Endodermal cell (in vitro differentiated cells): ENCODE data around the gene CLCN1. TPM values are rescaled to one million over a fixed set of nuclear protein-coding genes. Genes with fewer than 3 reads are reported as not detected.
A peak's percentile ranks its signal among the peaks of the same experiment; 100 is the strongest.

Experiments used
- DNase-seq: peaks from one replicate; pipeline ENCODE4 v3.0.0-alpha.2; 2017
- H3K27ac ChIP-seq: 2 replicates; pipeline ENCODE4 v1.5.1; 2013; ENCODE audit warnings: mild to moderate bottlenecking, low read depth, low read length, moderate library complexity
- H3K27me3 ChIP-seq: 2 replicates; pipeline ENCODE4 v1.6.1; 2013; ENCODE audit warnings: mild to moderate bottlenecking, low read length, moderate library complexity; ENCODE audit not compliant: insufficient read depth, control insufficient read depth, poor library complexity, severe bottlenecking
- H3K36me3 ChIP-seq: 2 replicates; pipeline ENCODE4 v1.7.0; 2013; ENCODE audit warnings: mild to moderate bottlenecking, low read length, moderate library complexity; ENCODE audit not compliant: control insufficient read depth, insufficient read depth
- H3K4me1 ChIP-seq: one replicate; pipeline ENCODE4 v1.7.0; 2013; ENCODE audit warnings: low read length; ENCODE audit not compliant: control insufficient read depth, insufficient read depth
- H3K4me3 ChIP-seq: 2 replicates; pipeline ENCODE4 v1.5.1; 2013; ENCODE audit warnings: mild to moderate bottlenecking, low read length, moderate library complexity
- H3K9ac ChIP-seq: 2 replicates; pipeline ENCODE4 v1.6.1; 2013; ENCODE audit warnings: mild to moderate bottlenecking, low read length, moderate library complexity; ENCODE audit not compliant: poor library complexity, severe bottlenecking; ENCODE audit errors: extremely low read depth
- H3K9me3 ChIP-seq: 2 replicates; pipeline ENCODE4 v1.6.1; 2013; ENCODE audit warnings: mild to moderate bottlenecking, low read length, moderate library complexity; ENCODE audit not compliant: control insufficient read depth
- H3K27ac Mint-ChIP-seq: 2 replicates; pipeline ENCODE4 v1.8.0; 2020; ENCODE audit warnings: mixed read lengths
- H3K27me3 Mint-ChIP-seq: 2 replicates; pipeline ENCODE4 v1.8.0; 2021; ENCODE audit warnings: mild to moderate bottlenecking, mixed read lengths; ENCODE audit not compliant: insufficient read depth
- H3K36me3 Mint-ChIP-seq: 2 replicates; pipeline ENCODE4 v1.8.0; 2020; ENCODE audit warnings: low read depth, mixed read lengths
- H3K4me1 Mint-ChIP-seq: 2 replicates; pipeline ENCODE4 v1.8.0; 2020; ENCODE audit warnings: mixed read lengths
- H3K4me3 Mint-ChIP-seq: 2 replicates; pipeline ENCODE4 v1.8.0; 2020; ENCODE audit warnings: mild to moderate bottlenecking, moderate library complexity, mixed read lengths
- H3K9me3 Mint-ChIP-seq: 2 replicates; pipeline ENCODE4 v1.8.0; 2020; ENCODE audit warnings: mild to moderate bottlenecking, mixed read lengths
- WGBS, 2 experiments: methylation state at CpG; one replicate each; pipeline versions ENCODE4 v1.1.5 to v1.1.7; 2013; ENCODE audit warnings: missing lambda C conversion rate in 2 of 2, mixed read lengths in 1 of 2; ENCODE audit not compliant: insufficient coverage in 1 of 2, insufficient read length in 1 of 2; 5-methylcytosine and 5-hydroxymethylcytosine counted together
- total RNA-seq, 2 donors: library from RNA; stranded (reverse); fragmentation: NEBNext Ultra II Directional in 1 of 2; extraction: Animal tissue kit (Norgen Biotek cat#: 25700) in 1 of 2; gene quantifications; 2 replicates in 1 of 2; 3 replicates in 1 of 2; pipeline ENCODE4 v1.2.1, GENCODE V29; 2021
- TF ChIP-seq, protein P1 (sequence below): fragments of 200-600 bp; sonication (generic); conservative IDR thresholded peaks from 2 replicates; pipeline ENCODE4 v1.5.0; 2021; ENCODE audit warnings: antibody characterized with exemption, mild to moderate bottlenecking

The CLCN1 gene
- total RNA-seq, 2 donors from 2014 or later, result 0.53 TPM; not detected in 1

DNA sequence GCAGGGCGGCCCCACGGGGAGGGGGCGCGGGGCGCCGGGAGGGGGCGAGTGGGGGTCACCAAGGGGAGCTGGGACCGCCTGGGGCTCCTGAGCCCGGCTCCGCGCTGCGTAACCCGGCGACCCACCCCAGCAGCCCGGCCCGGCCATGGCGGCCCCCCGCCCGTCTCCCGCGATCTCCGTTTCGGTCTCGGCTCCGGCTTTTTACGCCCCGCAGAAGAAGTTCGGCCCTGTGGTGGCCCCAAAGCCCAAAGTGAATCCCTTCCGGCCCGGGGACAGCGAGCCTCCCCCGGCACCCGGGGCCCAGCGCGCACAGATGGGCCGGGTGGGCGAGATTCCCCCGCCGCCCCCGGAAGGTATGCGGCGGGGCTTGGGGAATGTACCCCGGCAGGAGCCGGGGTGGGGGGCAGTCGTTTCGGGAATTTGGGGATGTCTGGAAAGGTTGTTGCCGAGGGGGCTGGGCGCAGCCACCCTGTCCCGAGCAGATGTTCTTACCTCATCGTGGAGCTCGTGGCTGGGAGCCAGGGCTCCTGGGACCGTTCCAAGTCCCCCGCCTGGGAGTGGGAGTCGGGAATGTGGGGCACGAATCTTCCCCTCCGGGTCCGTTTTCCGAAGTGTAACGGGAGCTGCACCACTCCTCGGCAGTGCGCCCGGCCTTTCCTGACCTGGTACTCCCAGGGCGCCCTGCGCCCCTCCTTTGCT lies 65.7 kb downstream of the CLCN1 start:
- Mint-ChIP-seq H3K9me3 (no peaks in the 10 kb centered on the region), H3K36me3 (peaks cover 4% of the 10 kb centered on the region), H3K27ac (no peak overlapping the region), H3K4me3 (no peak overlapping the region), H3K4me1 (peaks cover 20% of the 10 kb centered on the region), H3K27me3 (no peaks in the 10 kb centered on the region)
- Histone ChIP-seq H3K9me3 (no peaks in the 10 kb centered on the region), H3K27ac (peak overlapping the region; percentile 21), H3K4me1 (peaks cover 10% of the 10 kb centered on the region), H3K27me3 (no peaks in the 10 kb centered on the region), H3K4me3 (peak overlapping the region; percentile 94), H3K9ac (peak overlapping the region; percentile 88), H3K36me3 (peaks cover 39% of the 10 kb centered on the region)
- TF ChIP-seq, protein P1, sequence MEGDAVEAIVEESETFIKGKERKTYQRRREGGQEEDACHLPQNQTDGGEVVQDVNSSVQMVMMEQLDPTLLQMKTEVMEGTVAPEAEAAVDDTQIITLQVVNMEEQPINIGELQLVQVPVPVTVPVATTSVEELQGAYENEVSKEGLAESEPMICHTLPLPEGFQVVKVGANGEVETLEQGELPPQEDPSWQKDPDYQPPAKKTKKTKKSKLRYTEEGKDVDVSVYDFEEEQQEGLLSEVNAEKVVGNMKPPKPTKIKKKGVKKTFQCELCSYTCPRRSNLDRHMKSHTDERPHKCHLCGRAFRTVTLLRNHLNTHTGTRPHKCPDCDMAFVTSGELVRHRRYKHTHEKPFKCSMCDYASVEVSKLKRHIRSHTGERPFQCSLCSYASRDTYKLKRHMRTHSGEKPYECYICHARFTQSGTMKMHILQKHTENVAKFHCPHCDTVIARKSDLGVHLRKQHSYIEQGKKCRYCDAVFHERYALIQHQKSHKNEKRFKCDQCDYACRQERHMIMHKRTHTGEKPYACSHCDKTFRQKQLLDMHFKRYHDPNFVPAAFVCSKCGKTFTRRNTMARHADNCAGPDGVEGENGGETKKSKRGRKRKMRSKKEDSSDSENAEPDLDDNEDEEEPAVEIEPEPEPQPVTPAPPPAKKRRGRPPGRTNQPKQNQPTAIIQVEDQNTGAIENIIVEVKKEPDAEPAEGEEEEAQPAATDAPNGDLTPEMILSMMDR, result no peak
- DNase-seq, result peak; percentile 58
- 0 to 2% methylated on average over 13 to 63 of the region's 64 CpGs for WGBS, 2 experiments

- Histone ChIP-seq H3K4me1 (peaks cover 10% of the 10 kb centered on the region), H3K27ac (no peak overlapping the region), H3K27me3 (no peaks in the 10 kb centered on the region), H3K9me3 (no peaks in the 10 kb centered on the region), H3K9ac (peak overlapping the region; percentile 88), H3K4me3 (peak overlapping the region; percentile 94), H3K36me3 (peaks cover 46% of the 10 kb centered on the region)
- H3K27ac Mint-ChIP-seq, result no peak overlapping the region
- TF ChIP-seq, protein P1, result no peak
- peaks cover 4% of the 10 kb centered on the region for H3K36me3 Mint-ChIP-seq
- peak; percentile 46 for DNase-seq
- H3K27me3 Mint-ChIP-seq, result no peaks in the 10 kb centered on the region
- peaks cover 20% of the 10 kb centered on the region for H3K4me1 Mint-ChIP-seq
- no peak overlapping the region for H3K4me3 Mint-ChIP-seq
- no peaks in the 10 kb centered on the region for H3K9me3 Mint-ChIP-seq
- WGBS, 2 experiments, result 12 to 28% methylated on average over 2 to 14 of the region's 21 CpGs
These were observed 66.3 kb downstream of the CLCN1 start for GRCh38 chr7:143382126-143382790.

GRCh38 chr7:143382791-143383641 lies 67.1 kb downstream of the CLCN1 start:
- Mint-ChIP-seq H3K27ac (no peak overlapping the region), H3K36me3 (peaks cover 9% of the 10 kb centered on the region), H3K9me3 (no peaks in the 10 kb centered on the region), H3K4me3 (no peak overlapping the region), H3K4me1 (peaks cover 20% of the 10 kb centered on the region), H3K27me3 (no peaks in the 10 kb centered on the region)
- Histone ChIP-seq H3K4me3 (peak overlapping the region; percentile 94), H3K9me3 (no peaks in the 10 kb centered on the region), H3K36me3 (peaks cover 53% of the 10 kb centered on the region), H3K4me1 (peaks cover 10% of the 10 kb centered on the region), H3K27ac (no peak overlapping the region), H3K9ac (peak overlapping the region; percentile 88), H3K27me3 (no peaks in the 10 kb centered on the region)
- peak; percentile 43 for DNase-seq
- 92 to 93% methylated on average over 8 to 15 of the region's 15 CpGs for WGBS, 2 experiments
- TF ChIP-seq, protein P1, result no peak
